Calu3 (cell line): ENCODE results near the gene HS3ST3B1. TPM values are rescaled to one million over a fixed set of nuclear protein-coding genes. Genes with fewer than 3 reads are reported as not detected.

ENCODE experiments used
- BruUV-seq: library from RNA; stranded (reverse); fragments of 400-500 nt; replicated peaks from 2 replicates; lab custom pipeline; 2021; lab: Mats Ljungman, UMichigan
- CTCF ChIA-PET: fragments of 300-600 bp; sonication (Branson Sonifier 250); formaldehyde crosslinking; loops from one replicate; lab custom pipeline; 2022; ENCODE audit warnings: antibody characterized with exemption; lab: Charles Lee
- DNase-seq: peaks from one replicate; pipeline ENCODE4 v3.0.0; 2022
- H3K27ac Mint-ChIP-seq: one replicate; pipeline ENCODE4 v1.8.0; 2022; ENCODE audit warnings: mixed read lengths; ENCODE audit not compliant: unreplicated experiment
- H3K27me3 Mint-ChIP-seq: one replicate; pipeline ENCODE4 v1.8.0; 2022; ENCODE audit warnings: mixed read lengths; ENCODE audit not compliant: unreplicated experiment
- H3K36me3 Mint-ChIP-seq: one replicate; pipeline ENCODE4 v1.8.0; 2022; ENCODE audit warnings: mild to moderate bottlenecking, moderate library complexity, mixed read lengths; ENCODE audit not compliant: insufficient read depth, unreplicated experiment
- H3K4me1 Mint-ChIP-seq: one replicate; pipeline ENCODE4 v1.8.0; 2022; ENCODE audit warnings: mild to moderate bottlenecking, low read depth, mixed read lengths; ENCODE audit not compliant: unreplicated experiment
- H3K4me3 Mint-ChIP-seq: one replicate; pipeline ENCODE4 v1.8.0; 2022; ENCODE audit warnings: mild to moderate bottlenecking, low read depth, moderate library complexity, mixed read lengths; ENCODE audit not compliant: unreplicated experiment
- H3K9me3 Mint-ChIP-seq: one replicate; pipeline ENCODE4 v1.8.0; 2022; ENCODE audit warnings: low read depth, mixed read lengths; ENCODE audit not compliant: unreplicated experiment
- CTCF ChIP-seq: fragments of 200-600 bp; IDR thresholded peaks from one replicate; pipeline ENCODE4 v1.8.0; 2022; ENCODE audit warnings: antibody characterized with exemption; ENCODE audit not compliant: unreplicated experiment
- intact Hi-C: fragments of 100-400 bp; cut with micrococcal nuclease; formaldehyde crosslinking; loops from one replicate; pipeline ENCODE4 v1.10.0; 2022; ENCODE audit not compliant: unreplicated experiment
- total RNA-seq: library from RNA; stranded (reverse); gene quantifications from 2 replicates; pipeline ENCODE4 v1.2.3, GENCODE V29; 2022

The HS3ST3B1 gene
- total RNA-seq, 1 experiment from 2014 or later: 0.80 TPM

GRCh38 chr17:14297161-14297851 is 3.6 kb upstream of the HS3ST3B1 start:
- no peak for TF ChIP-seq CTCF
- Mint-ChIP-seq H3K4me1 (peaks cover 12% of the 10 kb centered on the region), H3K27ac (no peak overlapping the region), H3K27me3 (peaks cover 67% of the 10 kb centered on the region), H3K9me3 (no peaks in the 10 kb centered on the region), H3K4me3 (peak overlapping the region; percentile 57), H3K36me3 (peaks cover 14% of the 10 kb centered on the region)
- peak; percentile 55 for DNase-seq
- no TSS peak for BruUV-seq
- intact Hi-C loops: no loop called here
- CTCF ChIA-PET: interaction anchor here (0.6 to 0.7 kb wide), 5 partner anchors 9 to 405 kb away, joined by 3 to 6 read pairs (median 3); no protein-coding TSS in a partner anchor

DNA sequence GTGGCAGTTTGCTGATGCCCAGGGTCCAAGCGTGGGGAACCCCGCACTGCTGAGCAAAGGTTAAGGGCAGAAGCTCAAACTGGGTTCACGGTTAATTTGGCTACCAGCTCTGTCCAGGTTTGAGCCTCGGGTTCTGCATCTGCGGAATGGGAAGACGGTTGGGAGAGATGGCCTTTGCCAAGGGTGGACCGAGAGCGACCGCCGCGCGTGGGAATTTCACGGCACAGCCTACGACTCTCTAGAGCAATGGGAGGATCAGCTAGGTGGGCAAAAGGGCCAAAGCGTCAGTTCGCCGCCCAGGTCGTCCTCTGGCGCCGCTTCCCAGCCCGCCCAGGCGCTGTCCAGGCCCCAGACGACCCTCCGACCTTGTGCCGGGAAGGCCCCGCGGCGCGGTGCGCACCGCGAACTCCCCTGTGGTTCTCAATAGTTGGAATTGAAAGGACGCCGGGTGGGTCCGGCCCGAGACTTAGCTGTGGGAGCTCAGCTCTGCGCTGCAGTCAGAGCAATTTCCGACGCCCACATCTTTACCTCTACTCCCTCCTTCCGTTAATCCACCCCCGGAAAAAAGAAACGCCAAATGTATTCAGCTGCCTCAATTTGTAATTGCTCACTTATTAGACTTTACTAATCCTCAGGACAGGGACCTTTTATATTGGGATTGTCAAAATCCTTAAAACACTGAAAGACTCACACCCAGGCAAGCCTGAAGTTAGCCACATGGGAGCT is 2.5 kb upstream of the HS3ST3B1 start:
- H3K36me3 Mint-ChIP-seq: peaks cover 14% of the 10 kb centered on the region
- peaks cover 12% of the 10 kb centered on the region for H3K4me1 Mint-ChIP-seq
- H3K27me3 Mint-ChIP-seq: peaks cover 69% of the 10 kb centered on the region
- H3K4me3 Mint-ChIP-seq: no peak overlapping the region
- no peak overlapping the region for H3K27ac Mint-ChIP-seq
- H3K9me3 Mint-ChIP-seq: no peaks in the 10 kb centered on the region
- intact Hi-C loops: no loop called here
- no TSS peak for BruUV-seq
- DNase-seq: no peak
- CTCF ChIA-PET: no interaction called here
- TF ChIP-seq CTCF: no peak

DNA sequence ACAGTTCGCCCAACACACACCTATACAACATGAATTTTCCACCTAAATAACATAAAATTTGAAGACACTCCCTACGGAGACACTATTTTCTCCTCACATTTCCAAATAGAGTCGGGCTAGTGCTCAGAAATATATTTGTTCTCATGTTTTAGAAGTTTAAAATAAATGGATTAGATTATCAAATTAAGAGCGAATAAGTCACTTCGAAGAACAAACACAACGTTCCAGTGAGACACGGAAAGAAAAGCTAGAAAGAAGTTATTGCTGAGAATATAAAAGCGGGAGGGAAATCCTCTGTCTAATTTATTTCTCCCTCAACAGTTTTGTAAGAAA is 2.0 kb upstream of the HS3ST3B1 start:
- peaks cover 74% of the 10 kb centered on the region for H3K27me3 Mint-ChIP-seq
- no peaks in the 10 kb centered on the region for H3K9me3 Mint-ChIP-seq
- H3K36me3 Mint-ChIP-seq: peaks cover 14% of the 10 kb centered on the region
- no peak overlapping the region for H3K27ac Mint-ChIP-seq
- CTCF ChIA-PET: no interaction called here
- peaks cover 12% of the 10 kb centered on the region for H3K4me1 Mint-ChIP-seq
- peak overlapping the region; percentile 66 for H3K4me3 Mint-ChIP-seq
- no TSS peak for BruUV-seq
- intact Hi-C loops: no loop called here
- DNase-seq: no peak
- TF ChIP-seq CTCF: no peak

DNA sequence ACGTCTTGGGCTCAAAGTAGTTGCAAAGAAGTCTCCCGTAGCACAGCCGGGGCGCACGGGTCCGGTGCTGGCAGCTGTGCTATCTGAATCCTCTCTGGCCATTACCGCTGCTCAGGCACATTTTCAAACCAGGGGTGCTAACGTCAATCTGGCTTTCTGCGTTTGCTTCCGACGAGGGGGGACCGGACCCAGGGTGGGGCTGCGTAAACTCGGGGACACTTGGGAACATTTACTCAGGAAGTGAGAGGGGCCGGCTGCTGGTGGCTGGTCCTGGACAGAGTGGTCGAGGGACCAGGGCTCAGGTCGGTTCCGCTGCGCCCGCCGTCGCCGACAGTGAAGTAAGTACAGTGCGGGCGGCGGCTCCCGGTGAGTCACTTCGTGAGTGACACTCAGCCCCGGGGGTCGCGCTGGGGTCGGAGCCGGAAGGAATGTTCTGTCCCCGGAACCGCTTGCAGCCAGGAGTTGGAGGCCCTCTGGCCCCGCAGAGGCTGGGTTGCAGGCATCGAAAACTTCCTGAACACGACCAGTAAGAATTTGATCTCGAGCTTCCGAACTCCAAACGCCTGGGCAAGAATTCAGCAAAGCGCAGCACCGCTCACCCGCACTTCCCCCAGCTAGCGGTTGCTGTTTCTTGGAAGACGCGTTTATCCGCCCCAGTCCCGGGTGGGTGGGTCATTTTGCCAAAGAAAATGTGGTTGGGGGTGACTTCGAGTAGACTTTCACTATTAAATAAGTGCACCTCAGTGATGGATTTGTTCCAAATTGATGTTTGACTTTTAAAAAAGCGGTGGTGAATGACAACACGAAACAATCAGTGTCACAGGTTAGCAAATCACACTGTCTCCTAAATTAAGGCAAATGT is 1.4 kb upstream of the HS3ST3B1 start:
- intact Hi-C loops: loop anchor here (1.0 to 10.0 kb wide), 5 partner anchors 94 to 875 kb away; no protein-coding TSS in a partner anchor
- Mint-ChIP-seq H3K36me3 (peaks cover 14% of the 10 kb centered on the region), H3K27me3 (peaks cover 78% of the 10 kb centered on the region), H3K9me3 (no peaks in the 10 kb centered on the region), H3K27ac (no peak overlapping the region), H3K4me1 (peaks cover 12% of the 10 kb centered on the region), H3K4me3 (peak overlapping the region; percentile 66)
- DNase-seq: peak; percentile 30
- CTCF ChIA-PET: interaction anchor here (0.6 kb wide), 1 partner anchor 464 kb away, joined by 4 read pairs; no protein-coding TSS in a partner anchor
- no TSS peak for BruUV-seq
- no peak for TF ChIP-seq CTCF
